IMR-90 (cell line): ENCODE data around the gene C1QTNF3. TPM values are rescaled to one million over a fixed set of nuclear protein-coding genes. Genes with fewer than 3 reads are reported as not detected.
A peak's percentile ranks its signal among the peaks of the same experiment; 100 is the strongest.
"Not testable (repeated sequence)": the region's sequence is repeated elsewhere in the genome, so short reads cannot be mapped to it uniquely, and the experiment has no call there.

Experiments
- ATAC-seq: fragments of 200-7000 bp; cut with Tn5 transposase; 2 replicates; pipeline ENCODE4 v1.9.1; 2020; ENCODE audit warnings: low read depth, mild to moderate bottlenecking, moderate library complexity
- BruUV-seq: library from RNA; stranded (reverse); fragments of 400-500 nt; replicated peaks from 2 replicates; lab custom pipeline; 2021; lab: Mats Ljungman, UMichigan
- CTCF ChIA-PET: fragments of 300-600 bp; formaldehyde crosslinking; extraction: SDS; loops from one replicate; lab custom pipeline; 2021; ENCODE audit warnings: antibody characterized with exemption; lab: Yijun Ruan, JAX
- POLR2A ChIA-PET: fragments of 300-600 bp; sonication (Branson Sonifier 250); formaldehyde crosslinking; loops from one replicate; lab custom pipeline; 2022; ENCODE audit warnings: antibody characterized with exemption; ENCODE audit not compliant: unreplicated experiment; lab: Charles Lee
- DNase-seq: peaks from one replicate; pipeline ENCODE4 v3.0.0; 2013
- H2AFZ ChIP-seq: replicated peaks from 2 replicates; pipeline ENCODE3; 2013; ENCODE audit warnings: low read length, mild to moderate bottlenecking; ENCODE audit not compliant: poor library complexity
- H2AK5ac ChIP-seq: 2 replicates; pipeline ENCODE4 v1.6.1; 2013; ENCODE audit warnings: low read depth, low read length, inconsistent platforms
- H2AK9ac ChIP-seq: replicated peaks from 2 replicates; pipeline ENCODE3; 2013; ENCODE audit warnings: mild to moderate bottlenecking, low read depth, low read length, moderate library complexity; ENCODE audit not compliant: poor library complexity
- H2BK120ac ChIP-seq: 2 replicates; pipeline ENCODE4 v1.6.1; 2013; ENCODE audit warnings: low read depth, low read length, inconsistent platforms
- H2BK15ac ChIP-seq: 3 replicates; pipeline ENCODE4 v1.6.1; 2013; ENCODE audit warnings: low read depth, low read length, inconsistent platforms
- H2BK20ac ChIP-seq: 2 replicates; pipeline ENCODE4 v1.6.1; 2013; ENCODE audit warnings: low read depth, mild to moderate bottlenecking, inconsistent platforms, low read length, moderate library complexity
- H2BK5ac ChIP-seq: 2 replicates; pipeline ENCODE4 v1.6.1; 2013; ENCODE audit warnings: mild to moderate bottlenecking, low read depth, low read length, inconsistent platforms; ENCODE audit not compliant: poor library complexity, severe bottlenecking
- H3K14ac ChIP-seq: replicated peaks from 2 replicates; pipeline ENCODE4 v1.6.1; 2013; ENCODE audit warnings: low read depth, low read length, inconsistent platforms
- H3K18ac ChIP-seq: 2 replicates; pipeline ENCODE4 v1.6.1; 2013; ENCODE audit warnings: low read depth, low read length, control low read depth
- H3K23ac ChIP-seq: 2 replicates; pipeline ENCODE4 v1.6.1; 2013; ENCODE audit warnings: low read depth, low read length, inconsistent platforms
- H3K27ac ChIP-seq: 2 replicates; pipeline ENCODE4 v1.5.1; 2013; ENCODE audit warnings: mild to moderate bottlenecking, control low read depth, low read length; ENCODE audit not compliant: insufficient read depth
- H3K27me3 ChIP-seq: 2 replicates; pipeline ENCODE4 v1.6.1; 2013; ENCODE audit warnings: low read length; ENCODE audit not compliant: control insufficient read depth, insufficient read depth
- H3K36me3 ChIP-seq: 2 replicates; pipeline ENCODE4 v1.6.1; 2013; ENCODE audit warnings: low read length, mixed read lengths; ENCODE audit not compliant: control insufficient read depth, insufficient read depth
- H3K4ac ChIP-seq: 2 replicates; pipeline ENCODE4 v1.6.1; 2013; ENCODE audit warnings: low read depth, low read length, inconsistent platforms
- H3K4me1 ChIP-seq: 2 replicates; pipeline ENCODE4 v1.6.1; 2013; ENCODE audit warnings: low read length, mixed read lengths; ENCODE audit not compliant: control insufficient read depth, insufficient read depth
- H3K4me2 ChIP-seq: 2 replicates; pipeline ENCODE4 v1.6.1; 2013; ENCODE audit warnings: low read depth, mild to moderate bottlenecking, control low read depth, low read length, moderate library complexity
- H3K4me3 ChIP-seq: 2 replicates; pipeline ENCODE4 v1.5.1; 2013; ENCODE audit warnings: low read depth, mild to moderate bottlenecking, control low read depth, low read length, moderate library complexity; ENCODE audit not compliant: insufficient read depth
- H3K56ac ChIP-seq: 2 replicates; pipeline ENCODE4 v1.6.1; 2013; ENCODE audit warnings: low read length, inconsistent platforms; ENCODE audit not compliant: insufficient read depth; ENCODE audit errors: extremely low read depth
- H3K79me1 ChIP-seq, 2 experiments: 2 replicates each; pipeline ENCODE4 v1.6.1; 2013; ENCODE audit warnings: low read length in 2 of 2, inconsistent platforms in 1 of 2, low read depth in 1 of 2
- H3K9ac ChIP-seq: 2 replicates; pipeline ENCODE4 v1.6.1; 2013; ENCODE audit warnings: low read depth, low read length, control low read depth
- H3K9me1 ChIP-seq: 2 replicates; pipeline ENCODE4 v1.6.1; 2013; ENCODE audit warnings: low read length, inconsistent platforms; ENCODE audit not compliant: insufficient read depth
- H3K9me3 ChIP-seq: 2 replicates; pipeline ENCODE4 v1.6.1; 2013; ENCODE audit warnings: low read length; ENCODE audit not compliant: control insufficient read depth, insufficient read depth
- H4K20me1 ChIP-seq: 2 replicates; pipeline ENCODE4 v1.6.1; 2013; ENCODE audit warnings: low read length, inconsistent platforms; ENCODE audit not compliant: insufficient read depth
- H4K5ac ChIP-seq: 2 replicates; pipeline ENCODE4 v1.6.1; 2013; ENCODE audit warnings: mild to moderate bottlenecking, low read depth, low read length, control low read depth
- H4K8ac ChIP-seq, 2 experiments: 2 replicates each; pipeline ENCODE4 v1.6.1; 2013; ENCODE audit warnings: low read depth in 2 of 2, low read length in 2 of 2, control low read depth in 1 of 2, inconsistent platforms in 1 of 2
- H4K91ac ChIP-seq: 2 replicates; pipeline ENCODE4 v1.6.1; 2013; ENCODE audit warnings: low read depth, low read length, inconsistent platforms; ENCODE audit not compliant: insufficient read depth
- FOS ChIP-seq: fragments of 150-350 bp; IDR thresholded peaks from 2 replicates; pipeline ENCODE4 v1.6.1; 2016; ENCODE audit warnings: low read depth, low read length
- MAFK ChIP-seq: IDR thresholded peaks from 2 replicates; pipeline ENCODE4 v1.6.1; 2012; ENCODE audit warnings: low read depth, low read length, improper control_type of control experiment
- WGBS, 2 experiments: methylation state at CpG; one replicate each; pipeline versions ENCODE4 v1.1.5 to v1.1.7; 2013; ENCODE audit warnings: missing lambda C conversion rate in 2 of 2; ENCODE audit not compliant: insufficient read length in 1 of 2; ENCODE audit errors: extremely low coverage in 2 of 2; 5-methylcytosine and 5-hydroxymethylcytosine counted together
- dilution Hi-C: fragments of 300-500 bp; cut with HindIII; formaldehyde crosslinking; loops from one replicate; pipeline ENCODE4 v1.14.3; 2018; ENCODE audit warnings: low sequenced_read_pairs; ENCODE audit not compliant: unreplicated experiment
- in situ Hi-C: fragments of 300-500 bp; cut with MboI; formaldehyde crosslinking; loops from 3 replicates; pipeline ENCODE4 v1.14.3; 2019; ENCODE audit warnings: low sequenced_read_pairs, inconsistent platforms, mixed read lengths
- intact Hi-C: fragments of 100-400 bp; cut with micrococcal nuclease; formaldehyde crosslinking; loops from 2 replicates; pipeline ENCODE4 v1.10.0; 2022
- polyA plus RNA-seq, 3 experiments: library from polyadenylated mRNA; depleted of rRNA; stranded (reverse); fragments of >200 nt; gene quantifications; 2 replicates each; pipeline ENCODE4 v1.2.3, GENCODE V29; 2012; ENCODE audit warnings: low replicate concordance in 1 of 3
- total RNA-seq: library from RNA; depleted of rRNA; stranded (reverse); fragments of >200 nt; gene quantifications from 2 replicates; pipeline ENCODE4 v1.2.3, GENCODE V29; 2012

Gene C1QTNF3
- total and polyA plus RNA-seq, 2 of the 4 experiments (the other 2 are of a cell fraction): 1.0 to 1.4 TPM

- no peak overlapping the region for H3K4ac ChIP-seq
- no peak for ATAC-seq
- no peak overlapping the region for H2AK5ac ChIP-seq
- no TSS peak for BruUV-seq
- intact Hi-C loops: no loop called here
- no peaks in the 10 kb centered on the region for H3K4me1 ChIP-seq
- dilution Hi-C loops: no loop called here
- H3K4me2 ChIP-seq: no peak overlapping the region
- no peaks in the 10 kb centered on the region for H3K79me1 ChIP-seq
- no CpG with 5 or more reads among the region's 2 CpGs for WGBS, 2 experiments
- H3K56ac ChIP-seq: no peak overlapping the region
- no peaks in the 10 kb centered on the region for H4K20me1 ChIP-seq
- no peak overlapping the region for H3K23ac ChIP-seq
- H3K4me3 ChIP-seq: no peak overlapping the region
- POLR2A ChIA-PET: no interaction called here
- no peak overlapping the region for H2AK9ac ChIP-seq
- no peak overlapping the region for H3K27ac ChIP-seq
- no peak overlapping the region for H2BK15ac ChIP-seq
- CTCF ChIA-PET: no interaction called here
- no peak overlapping the region for H2AFZ ChIP-seq
- no peak overlapping the region for H2BK120ac ChIP-seq
- H2BK5ac ChIP-seq: no peak overlapping the region
- no peaks in the 10 kb centered on the region; the same call in 1 of the 2 replicates for H3K9me1 ChIP-seq
- H3K18ac ChIP-seq: no peak overlapping the region
- no peak overlapping the region for H4K91ac ChIP-seq
- no peak overlapping the region for H3K9ac ChIP-seq
- no peaks in the 10 kb centered on the region for H3K36me3 ChIP-seq
- in situ Hi-C loops: no loop called here
- no peak for DNase-seq
- H2BK20ac ChIP-seq: no peak overlapping the region
- H3K14ac ChIP-seq: no peak overlapping the region
- H3K27me3 ChIP-seq: no peaks in the 10 kb centered on the region
- TF ChIP-seq FOS (no peak), MAFK (peak; percentile 52)
- no peak overlapping the region for H4K8ac ChIP-seq
- no peaks in the 10 kb centered on the region for H3K9me3 ChIP-seq
- no peak overlapping the region for H4K5ac ChIP-seq
These were observed 11.9 kb downstream of the C1QTNF3 start for GRCh38 chr5:34031117-34031516.

- H4K20me1 ChIP-seq, dilution Hi-C loops, H2AK9ac ChIP-seq, H3K56ac ChIP-seq, H2BK15ac ChIP-seq, H3K18ac ChIP-seq, H2BK120ac ChIP-seq, in situ Hi-C loops, H3K9ac ChIP-seq, H2BK5ac ChIP-seq, H3K27ac ChIP-seq, H4K91ac ChIP-seq, H3K4ac ChIP-seq, DNase-seq, H3K79me1 ChIP-seq, H3K4me1 ChIP-seq, H3K27me3 ChIP-seq, CTCF ChIA-PET, ATAC-seq, H3K36me3 ChIP-seq, H2AFZ ChIP-seq, intact Hi-C loops, H3K9me3 ChIP-seq, H3K4me3 ChIP-seq, BruUV-seq, H3K9me1 ChIP-seq, H3K23ac ChIP-seq, H2AK5ac ChIP-seq, H2BK20ac ChIP-seq, H4K5ac ChIP-seq, H4K8ac ChIP-seq, POLR2A ChIA-PET, H3K4me2 ChIP-seq, H3K14ac ChIP-seq: not testable (repeated sequence)
- WGBS, 2 experiments: no CpG with 5 or more reads among the region's 2 CpGs
These were observed 12.4 kb downstream of the C1QTNF3 start for GRCh38 chr5:34030585-34030984.
